Mesenchymal stem cell (in vitro differentiated cells and primary cell): Measurements from ENCODE around the gene SLC25A18.
A peak's percentile ranks its signal among the peaks of the same experiment; 100 is the strongest.

Experiments used
- DNase-seq: peaks from one replicate; pipeline ENCODE4 v3.0.0-alpha.2; 2013
- H2AFZ ChIP-seq: one replicate; pipeline ENCODE4 v1.6.1; 2013; ENCODE audit warnings: low read depth, mild to moderate bottlenecking, control low read depth, inconsistent platforms, low read length, moderate library complexity
- H2AK5ac ChIP-seq: 2 replicates; pipeline ENCODE4 v1.6.1; 2013; ENCODE audit warnings: low read length, moderate library complexity, mild to moderate bottlenecking, inconsistent platforms; ENCODE audit not compliant: severe bottlenecking
- H2BK120ac ChIP-seq: one replicate; pipeline ENCODE4 v1.6.1; 2013; ENCODE audit warnings: low read depth, mild to moderate bottlenecking, inconsistent platforms, low read length, moderate library complexity
- H2BK12ac ChIP-seq, 2 experiments: one replicate each; pipeline ENCODE4 v1.6.1; 2013; ENCODE audit warnings: inconsistent platforms in 2 of 2, low read length in 2 of 2, mild to moderate bottlenecking in 2 of 2, moderate library complexity in 2 of 2, control low read depth in 1 of 2
- H2BK15ac ChIP-seq: one replicate; pipeline ENCODE4 v1.6.1; 2013; ENCODE audit warnings: mild to moderate bottlenecking, low read depth, inconsistent platforms; ENCODE audit not compliant: poor library complexity, severe bottlenecking
- H2BK5ac ChIP-seq: 2 replicates; pipeline ENCODE4 v1.6.1; 2013; ENCODE audit warnings: low read depth, mild to moderate bottlenecking, low read length, control low read depth, inconsistent platforms; ENCODE audit not compliant: poor library complexity, severe bottlenecking
- H3K14ac ChIP-seq, 2 experiments: one replicate each; pipeline ENCODE4 v1.6.1; 2013; ENCODE audit warnings: inconsistent platforms in 2 of 2, low read length in 2 of 2, control low read depth in 1 of 2, mild to moderate bottlenecking in 1 of 2, moderate library complexity in 1 of 2
- H3K18ac ChIP-seq, 2 experiments: one replicate each; pipeline ENCODE4 v1.6.1; 2013; ENCODE audit warnings: inconsistent platforms in 2 of 2, low read length in 2 of 2, control low read depth in 1 of 2, low read depth in 1 of 2, mild to moderate bottlenecking in 1 of 2
- H3K23ac ChIP-seq, 2 experiments: one replicate each; pipeline ENCODE4 v1.6.1; 2013; ENCODE audit warnings: inconsistent platforms in 2 of 2, low read length in 2 of 2, mild to moderate bottlenecking in 2 of 2, moderate library complexity in 2 of 2, control low read depth in 1 of 2
- H3K27ac ChIP-seq: 2 replicates; pipeline ENCODE4 v1.5.1; 2013; ENCODE audit warnings: mild to moderate bottlenecking, moderate library complexity, low read length, control low read depth, inconsistent platforms; ENCODE audit not compliant: poor library complexity, severe bottlenecking
- H3K27me3 ChIP-seq, 2 experiments: 2 replicates each; pipeline versions ENCODE4 v1.6.1 to v1.7.0; 2013; ENCODE audit warnings: low read length in 2 of 2, mild to moderate bottlenecking in 2 of 2, moderate library complexity in 2 of 2, control low read depth in 1 of 2, inconsistent platforms in 1 of 2; ENCODE audit not compliant: control insufficient read depth in 1 of 2, insufficient read depth in 1 of 2
- H3K36me3 ChIP-seq, 2 experiments: 2 replicates each; pipeline versions ENCODE4 v1.6.1 to v1.7.0; 2013; ENCODE audit warnings: low read length in 2 of 2, control low read depth in 1 of 2, inconsistent platforms in 1 of 2, low read depth in 1 of 2, mild to moderate bottlenecking in 1 of 2; ENCODE audit not compliant: insufficient read depth in 2 of 2, control insufficient read depth in 1 of 2
- H3K4ac ChIP-seq, 2 experiments: one replicate each; pipeline ENCODE4 v1.6.1; 2013; ENCODE audit warnings: inconsistent platforms in 2 of 2, low read length in 2 of 2, mild to moderate bottlenecking in 2 of 2, moderate library complexity in 2 of 2, control low read depth in 1 of 2, low read depth in 1 of 2
- H3K4me1 ChIP-seq: 2 replicates; pipeline ENCODE4 v1.6.1; 2013; ENCODE audit warnings: low read depth, low read length, control low read depth; ENCODE audit not compliant: control insufficient read depth, insufficient read depth
- H3K4me2 ChIP-seq: 2 replicates; pipeline ENCODE4 v1.6.1; 2013; ENCODE audit warnings: low read length, mild to moderate bottlenecking, inconsistent platforms; ENCODE audit not compliant: poor library complexity, severe bottlenecking
- H3K4me3 ChIP-seq, 2 experiments: 2 replicates each; pipeline versions ENCODE4 v1.5.1 to v1.7.0; 2013; ENCODE audit warnings: low read length in 2 of 2, mild to moderate bottlenecking in 2 of 2, control low read depth in 1 of 2, low read depth in 1 of 2; ENCODE audit not compliant: insufficient read depth in 1 of 2
- H3K79me1 ChIP-seq: replicated peaks from 2 replicates; pipeline ENCODE4 v1.6.1; 2013; ENCODE audit warnings: mild to moderate bottlenecking, control low read depth, low read length, inconsistent platforms; ENCODE audit not compliant: poor library complexity, severe bottlenecking
- H3K9ac ChIP-seq: 2 replicates; pipeline ENCODE4 v1.7.0; 2013; ENCODE audit warnings: mild to moderate bottlenecking, low read length, moderate library complexity
- H3K9me3 ChIP-seq: 2 replicates; pipeline ENCODE4 v1.7.0; 2013; ENCODE audit warnings: mild to moderate bottlenecking, low read length; ENCODE audit not compliant: control insufficient read depth
- H4K8ac ChIP-seq: one replicate; pipeline ENCODE4 v1.6.1; 2013; ENCODE audit warnings: inconsistent platforms, mild to moderate bottlenecking, low read length, moderate library complexity
- H4K91ac ChIP-seq: one replicate; pipeline ENCODE4 v1.6.1; 2013; ENCODE audit warnings: mild to moderate bottlenecking, low read length, inconsistent platforms
- WGBS: methylation state at CpG from one replicate; pipeline ENCODE4 v1.1.7; 2013; ENCODE audit warnings: mixed read lengths; 5-methylcytosine and 5-hydroxymethylcytosine counted together

The SLC25A18 gene

GRCh38 chr22:17540481-17540880 lies 22.8 kb upstream of the SLC25A18 start:
- Histone ChIP-seq H3K4me2 (no peak overlapping the region), H3K18ac (no peak overlapping the region), H3K36me3 (no peaks in the 10 kb centered on the region), H2AFZ (no peak overlapping the region), H2BK15ac (no peak overlapping the region), H2BK120ac (no peak overlapping the region), H2BK5ac (no peak overlapping the region), H3K4me3 (no peak overlapping the region), H2AK5ac (no peak overlapping the region), H3K4me1 (no peaks in the 10 kb centered on the region), H3K23ac (no peak overlapping the region), H3K79me1 (no peaks in the 10 kb centered on the region), H3K27me3 (peaks cover 3 to 16% of the 10 kb centered on the region in 2 experiments), H3K4ac (no peak overlapping the region), H3K9ac (no peak overlapping the region), H3K9me3 (no peaks in the 10 kb centered on the region), H4K8ac (no peak overlapping the region), H4K91ac (no peak overlapping the region), H2BK12ac (no peak overlapping the region), H3K27ac (no peak overlapping the region), H3K14ac (no peak overlapping the region)
- DNase-seq: no peak
- 90% methylated on average over 15 of the region's 15 CpGs for WGBS

- Histone ChIP-seq H3K4me3 (no peak overlapping the region), H3K79me1 (no peaks in the 10 kb centered on the region)
Observed at GRCh38 chr22:17541476-17541875, 21.8 kb upstream of the SLC25A18 start.

GRCh38 chr22:17542452-17542851 lies 20.8 kb upstream of the SLC25A18 start:
- no peaks in the 10 kb centered on the region for H3K79me1 ChIP-seq
- no peak overlapping the region for H4K91ac ChIP-seq
- no peak overlapping the region for H3K14ac ChIP-seq
- H2BK5ac ChIP-seq: no peak overlapping the region
- no peak overlapping the region for H3K4me3 ChIP-seq
- no peak overlapping the region for H3K4me2 ChIP-seq
- 95% methylated on average over 14 of the region's 14 CpGs for WGBS
- H3K36me3 ChIP-seq: no peaks in the 10 kb centered on the region
- DNase-seq: no peak
- H2BK12ac ChIP-seq: no peak overlapping the region
- no peak overlapping the region for H2BK120ac ChIP-seq
- peaks cover 0 to 16% of the 10 kb centered on the region in 2 experiments for H3K27me3 ChIP-seq
- H2BK15ac ChIP-seq: no peak overlapping the region
- no peak overlapping the region for H3K27ac ChIP-seq
- no peak overlapping the region for H3K23ac ChIP-seq
- H2AFZ ChIP-seq: no peak overlapping the region
- H3K4me1 ChIP-seq: no peaks in the 10 kb centered on the region
- no peak overlapping the region for H3K18ac ChIP-seq
- no peak overlapping the region for H4K8ac ChIP-seq
- H3K4ac ChIP-seq: no peak overlapping the region
- no peak overlapping the region for H3K9ac ChIP-seq
- no peaks in the 10 kb centered on the region for H3K9me3 ChIP-seq
- H2AK5ac ChIP-seq: no peak overlapping the region

More at GRCh38 chr22:17541476-17541875, 21.8 kb upstream of the SLC25A18 start:
- Histone ChIP-seq H4K91ac (no peak overlapping the region), H2BK12ac (no peak overlapping the region), H3K4me2 (no peak overlapping the region), H4K8ac (no peak overlapping the region), H2BK5ac (no peak overlapping the region), H2BK120ac (no peak overlapping the region), H3K18ac (no peak overlapping the region), H3K27me3 (peaks cover 0 to 16% of the 10 kb centered on the region in 2 experiments), H2AK5ac (no peak overlapping the region), H3K9ac (no peak overlapping the region), H3K4me1 (no peaks in the 10 kb centered on the region), H2BK15ac (no peak overlapping the region), H3K36me3 (no peaks in the 10 kb centered on the region), H3K27ac (no peak overlapping the region), H3K23ac (no peak overlapping the region), H3K14ac (no peak overlapping the region), H2AFZ (no peak overlapping the region), H3K4ac (no peak overlapping the region), H3K9me3 (no peaks in the 10 kb centered on the region)
- no peak for DNase-seq
- 91% methylated on average over 7 of the region's 7 CpGs for WGBS

GRCh38 chr22:17548010-17548755 lies 15.1 kb upstream of the SLC25A18 start:
- no peaks in the 10 kb centered on the region for H3K36me3 ChIP-seq
- no peaks in the 10 kb centered on the region for H3K79me1 ChIP-seq
- H3K4ac ChIP-seq: no peak overlapping the region
- no peak overlapping the region for H4K91ac ChIP-seq
- H3K27ac ChIP-seq: no peak overlapping the region
- no peak overlapping the region for H3K14ac ChIP-seq
- no peak for DNase-seq
- peaks cover 0 to 5% of the 10 kb centered on the region in 2 experiments for H3K27me3 ChIP-seq
- H3K4me2 ChIP-seq: no peak overlapping the region
- no peak overlapping the region for H2BK12ac ChIP-seq
- peak overlapping the region in 1 of 2 experiments; percentile 26 for H3K23ac ChIP-seq
- 93% methylated on average over 23 of the region's 23 CpGs for WGBS
- H4K8ac ChIP-seq: no peak overlapping the region
- no peak overlapping the region for H3K18ac ChIP-seq
- no peak overlapping the region for H2BK120ac ChIP-seq
- no peak overlapping the region for H2BK15ac ChIP-seq
- no peaks in the 10 kb centered on the region for H3K4me1 ChIP-seq
- H2AK5ac ChIP-seq: no peak overlapping the region
- no peak overlapping the region for H3K4me3 ChIP-seq
- no peaks in the 10 kb centered on the region for H3K9me3 ChIP-seq
- no peak overlapping the region for H2AFZ ChIP-seq
- H3K9ac ChIP-seq: no peak overlapping the region
- no peak overlapping the region for H2BK5ac ChIP-seq
